ENCODE results near the gene ZCCHC4. TPM values are rescaled to one million over a fixed set of nuclear protein-coding genes. Genes with fewer than 3 reads are reported as not detected.

The ZCCHC4 gene
- 3.6 to 5.3 TPM (median 4.1 TPM) in 5 replicates for total RNA-seq (2022; extraction: Qiagen RNA extraction)

DNA sequence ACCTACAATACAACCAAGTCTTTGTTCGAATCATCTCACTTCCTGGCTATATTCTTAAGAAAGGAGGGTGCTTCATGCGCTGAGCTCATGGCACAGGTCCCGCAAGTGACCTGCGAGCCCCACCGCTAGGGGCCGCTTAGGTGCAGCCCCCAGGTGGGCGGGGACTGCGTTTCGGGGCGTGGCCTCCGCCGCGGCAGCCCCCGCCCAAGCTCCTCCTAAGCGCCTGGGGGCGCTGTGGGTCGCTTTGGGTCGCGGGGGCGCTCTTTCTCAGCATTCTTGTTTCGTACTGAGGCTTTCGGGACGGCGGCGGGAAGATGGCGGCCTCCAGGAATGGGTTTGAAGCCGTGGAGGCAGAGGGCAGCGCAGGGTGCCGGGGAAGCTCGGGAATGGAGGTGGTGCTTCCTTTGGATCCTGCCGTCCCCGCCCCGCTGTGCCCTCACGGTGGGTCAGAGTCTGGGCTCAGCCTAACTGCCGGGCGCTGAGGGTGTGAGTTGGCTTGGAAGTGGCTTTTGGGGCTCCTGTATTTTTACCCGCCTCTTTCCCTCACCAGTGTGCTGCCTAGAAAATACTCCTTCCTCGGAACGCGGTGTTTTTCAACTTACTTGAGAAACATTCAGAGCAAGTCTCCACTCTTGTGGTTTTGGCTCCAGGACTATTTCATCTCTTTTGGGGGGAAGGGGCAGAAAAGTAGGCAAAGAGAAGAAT, at the start of gene ZCCHC4:
TSS of gene ZCCHC4 (plus strand) at position 279 of the 705 bp plus-strand sequence. CDS start at position 315, 36 bp downstream.

DNA sequence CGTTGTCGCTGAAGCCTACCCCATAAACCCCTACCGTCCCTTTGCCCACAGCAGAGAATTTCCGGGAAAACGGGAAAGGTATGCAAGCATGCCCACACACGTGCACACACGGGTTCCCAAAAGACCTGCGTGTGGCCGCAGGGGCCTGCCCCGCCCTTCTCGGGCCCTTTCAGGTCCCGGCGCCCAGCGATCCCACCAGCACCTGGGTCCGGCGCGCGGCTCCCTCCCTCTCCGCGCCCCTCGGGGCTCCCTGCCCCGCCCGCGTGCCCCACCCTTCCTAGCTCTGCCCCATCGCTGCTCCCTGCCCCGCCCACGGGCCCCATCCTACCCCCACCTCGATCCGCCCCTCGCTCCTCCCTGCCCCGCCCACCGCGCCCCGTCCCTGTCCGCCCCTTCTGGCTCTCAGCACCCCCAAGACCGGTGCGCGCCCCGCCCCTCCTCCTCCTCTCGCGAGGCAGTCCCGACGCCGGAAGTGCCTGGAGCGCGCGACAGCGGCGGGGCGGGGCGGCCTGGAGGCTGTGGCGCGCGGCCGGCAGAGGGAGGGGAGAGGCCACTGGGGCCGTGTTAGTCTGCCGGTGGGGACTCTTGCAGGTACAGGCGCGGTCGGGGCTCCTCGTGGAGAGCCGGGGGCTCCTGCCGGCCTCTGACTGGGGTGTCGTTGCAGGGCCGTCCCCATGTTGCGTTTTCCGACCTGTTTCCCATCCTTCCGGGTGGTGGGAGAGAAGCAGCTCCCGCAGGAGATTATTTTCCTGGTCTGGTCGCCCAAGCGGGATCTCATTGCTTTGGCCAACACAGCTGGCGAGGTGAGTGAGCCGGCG, 64.4 kb downstream of the ZCCHC4 start, which contains the start of gene ANAPC4:
TSS of gene ANAPC4 (plus strand) at position 510 of the 818 bp plus-strand sequence. CDS start at position 675, 165 bp downstream.

Other genes starting within 250 kb of the ZCCHC4 start
- 2.8 to 3.3 TPM (median 2.9 TPM) in 5 replicates for gene SEPSECS, start 152.3 kb upstream of the ZCCHC4 start, total RNA-seq (2022; extraction: Qiagen RNA extraction)
- gene PI4K2B, start 78.7 kb upstream of the ZCCHC4 start, total RNA-seq (2022; extraction: Qiagen RNA extraction): 5.7 to 8.5 TPM (median 6.5 TPM) in 5 replicates
- 10.8 to 14.2 TPM (median 12.0 TPM) in 5 replicates for gene ANAPC4, start 64.5 kb downstream of the ZCCHC4 start, total RNA-seq (2022; extraction: Qiagen RNA extraction)